GM21515 (cell line): ENCODE results near the gene PLEKHS1.
"Not testable (repeated sequence)": the region's sequence is repeated elsewhere in the genome, so short reads cannot be mapped to it uniquely, and the experiment has no call there.

ENCODE experiments used
- ATAC-seq: cut with Tn5 transposase; IDR thresholded peaks from one replicate; pipeline ENCODE4 v1.9.1; 2021; ENCODE audit not compliant: unreplicated experiment

PLEKHS1 gene

DNA sequence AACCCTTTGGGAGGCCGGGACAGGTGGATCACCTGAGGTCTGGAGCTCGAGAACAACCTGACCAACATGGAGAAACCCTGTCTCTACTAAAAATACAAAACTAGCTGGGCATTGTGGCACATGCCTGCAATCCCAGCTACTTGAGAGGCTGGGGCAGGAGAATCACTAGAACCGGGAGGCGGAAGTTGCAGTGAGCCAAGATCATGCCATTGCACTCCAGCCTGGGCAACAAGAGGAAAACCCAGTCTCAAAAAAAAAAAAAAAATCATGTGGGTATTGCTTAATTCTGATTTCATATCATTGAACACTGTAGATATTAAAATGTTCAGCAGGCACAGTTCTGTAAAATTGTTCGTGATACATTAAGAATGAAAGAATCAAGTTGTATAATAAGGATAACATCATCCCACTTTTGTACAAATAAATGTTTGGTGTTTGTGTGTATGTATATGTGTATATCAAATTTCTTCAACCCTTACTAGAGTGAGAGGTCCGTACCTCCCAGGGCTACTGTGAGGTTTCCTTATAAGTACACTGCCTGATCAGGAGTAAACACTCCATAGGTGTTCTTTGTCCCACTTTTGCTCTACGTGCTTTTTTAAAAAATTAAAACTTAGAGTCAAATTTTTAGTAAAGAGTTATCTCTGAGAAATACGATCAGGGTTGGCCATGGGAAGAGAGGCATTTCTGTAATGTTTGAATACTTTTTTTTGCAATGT, 31.7 kb downstream of the PLEKHS1 start:
- ATAC-seq, result no peak

DNA sequence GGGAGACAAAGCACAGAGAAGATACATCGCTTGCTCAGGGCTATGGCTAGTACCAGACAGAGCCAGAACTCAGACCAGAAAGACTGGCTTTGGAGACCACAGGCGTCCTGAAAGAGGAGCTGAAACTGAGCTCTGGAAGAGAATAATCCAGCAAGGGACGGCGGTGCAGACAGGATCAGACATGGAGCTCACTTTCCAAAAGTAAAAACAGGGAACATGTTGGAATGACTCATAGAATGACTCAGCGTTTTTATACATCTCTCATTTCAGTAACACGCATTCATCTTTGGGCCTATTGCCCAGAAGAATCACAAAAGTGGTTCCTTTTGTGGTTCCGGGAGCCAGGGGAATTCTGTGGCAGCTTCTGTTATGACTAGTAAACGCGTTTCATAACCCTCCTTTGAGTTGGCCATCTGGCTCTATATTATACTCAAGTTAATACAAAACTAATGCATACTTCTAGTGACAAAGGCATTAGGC, 37.2 kb downstream of the PLEKHS1 start:
- ATAC-seq, result peak; percentile 63

DNA sequence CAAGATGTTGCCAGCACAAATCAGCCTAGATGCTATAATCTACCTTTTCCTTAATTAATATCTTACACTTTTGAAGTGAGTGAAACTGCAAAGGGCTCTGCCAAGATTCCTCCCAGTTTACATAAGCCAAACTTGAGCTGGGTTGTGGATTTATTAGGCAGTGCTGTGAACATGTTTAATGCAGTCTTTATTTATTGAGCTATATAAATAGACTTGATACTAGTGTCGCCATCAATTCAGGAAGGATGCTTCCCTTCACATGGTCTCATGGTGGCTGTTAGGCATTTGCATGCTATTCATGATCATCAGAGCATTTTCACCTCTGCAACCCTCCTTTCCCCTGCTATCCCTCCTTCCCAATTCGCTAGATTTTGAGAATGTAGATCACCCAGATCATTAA, 40.2 kb downstream of the PLEKHS1 start:
- ATAC-seq, result no peak

DNA sequence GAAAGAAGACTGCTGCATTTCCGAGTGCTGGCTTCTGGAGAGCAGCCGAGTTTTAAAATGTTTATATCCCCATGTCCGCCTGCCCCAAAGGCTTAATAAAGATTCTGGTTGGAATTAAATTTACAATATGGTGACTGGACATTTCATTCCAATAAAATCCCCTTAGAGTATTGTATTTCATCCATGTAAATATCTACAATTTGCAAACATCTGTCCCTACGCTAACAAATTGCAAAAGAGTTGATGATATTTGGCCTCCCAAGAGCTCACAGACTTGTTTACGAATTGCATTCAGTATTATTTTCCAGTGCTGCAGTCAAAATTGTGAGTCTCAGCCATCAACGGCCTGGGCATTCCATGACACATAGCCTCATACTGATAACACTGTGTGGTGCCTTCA, 50.1 kb downstream of the PLEKHS1 start:
- no peak for ATAC-seq

DNA sequence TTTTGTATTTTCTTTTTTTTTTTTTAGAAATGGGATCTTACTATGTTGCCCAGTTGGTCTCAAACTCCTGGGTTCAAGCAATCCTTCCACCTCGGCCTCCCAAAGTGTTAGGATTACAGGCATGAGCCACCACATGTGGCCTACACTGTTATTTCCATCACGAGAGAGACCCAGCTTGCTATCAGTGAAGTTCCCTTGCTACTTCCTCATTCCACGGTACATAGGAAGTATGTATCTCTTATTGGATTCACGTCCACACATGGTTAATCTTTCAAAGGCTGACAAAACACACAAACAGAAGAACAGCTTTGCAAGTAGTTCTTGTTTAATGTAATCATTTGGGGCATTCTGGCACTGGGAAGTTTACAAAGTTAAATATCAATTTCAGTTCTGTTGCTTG, 51.5 kb downstream of the PLEKHS1 start:
- no peak for ATAC-seq

DNA sequence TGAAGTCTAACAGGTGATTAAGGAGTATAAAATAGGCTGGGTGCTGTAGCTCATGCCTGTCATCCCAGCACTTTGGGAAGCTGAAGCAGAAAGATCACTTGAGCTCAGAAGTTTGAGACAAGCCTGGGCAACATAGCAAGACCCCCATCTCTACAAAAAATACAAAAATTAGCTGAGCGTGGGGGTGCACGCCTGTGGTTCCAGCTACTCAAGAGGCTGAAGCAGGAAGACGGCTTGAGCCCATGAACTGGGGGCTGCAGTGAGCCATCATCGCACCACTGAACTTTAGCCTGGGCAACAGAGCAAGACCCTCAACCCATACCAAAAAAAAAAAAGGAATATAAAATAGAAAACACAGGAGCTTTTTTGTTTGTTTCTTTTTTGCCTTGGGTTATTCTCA, 55.0 kb downstream of the PLEKHS1 start:
- ATAC-seq, result no peak

DNA sequence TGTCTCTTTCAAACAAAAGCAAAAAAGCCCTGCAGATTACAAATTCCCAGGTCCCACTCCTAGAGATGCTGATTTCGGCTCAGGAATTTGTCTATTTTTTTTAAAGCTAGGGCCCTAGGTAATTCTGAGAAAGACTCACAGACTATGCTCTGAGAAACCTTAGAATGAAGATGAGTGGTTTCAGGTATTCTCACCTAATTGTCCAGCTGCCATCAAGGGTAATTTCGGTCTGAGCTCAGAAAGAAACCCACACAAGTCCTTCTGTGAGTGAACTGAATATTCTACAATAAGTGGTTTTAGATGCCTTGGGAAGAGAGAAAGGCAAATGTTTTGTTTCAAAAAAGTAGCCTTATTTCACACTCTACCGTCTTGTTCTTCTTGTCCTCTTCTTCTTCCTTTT, 56.7 kb downstream of the PLEKHS1 start:
- no peak for ATAC-seq

DNA sequence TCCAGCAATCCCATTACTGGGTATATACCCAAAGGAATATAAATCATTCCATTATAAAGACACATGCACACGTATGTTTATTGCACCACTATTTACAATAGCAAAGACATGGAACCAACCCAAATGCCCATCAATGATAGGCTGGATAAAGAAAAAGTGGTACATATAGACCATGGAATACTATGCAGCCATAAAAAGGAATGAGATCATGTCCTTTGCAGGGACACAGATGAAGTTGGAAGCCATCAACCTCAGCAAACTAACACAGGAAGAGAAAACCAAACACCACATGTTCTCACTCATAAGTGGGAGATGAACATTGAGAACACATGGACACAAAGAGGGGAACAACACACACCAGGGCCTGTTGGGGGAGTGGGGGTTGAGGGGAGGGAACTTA, 63.2 kb downstream of the PLEKHS1 start:
- ATAC-seq, result not testable (repeated sequence)

DNA sequence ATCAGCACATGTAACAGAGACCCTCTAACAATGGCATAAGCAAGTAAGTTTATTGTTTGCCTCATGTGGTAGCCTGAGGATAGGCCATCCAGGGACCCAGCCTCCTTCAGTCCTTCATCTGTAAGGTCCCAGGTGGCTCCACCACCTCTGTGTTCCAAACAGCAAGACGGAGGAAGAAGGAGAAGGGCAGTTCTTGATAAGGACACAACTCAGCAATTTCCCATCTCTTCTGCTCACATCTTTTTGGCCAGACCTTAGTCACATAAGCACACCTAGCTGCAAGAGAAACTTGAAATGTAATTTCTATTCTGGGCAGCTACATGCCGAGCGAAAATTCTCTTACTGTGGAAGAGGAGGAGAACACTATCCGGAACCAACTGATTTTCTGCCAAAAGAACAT, 68.5 kb downstream of the PLEKHS1 start:
- ATAC-seq, result no peak

DNA sequence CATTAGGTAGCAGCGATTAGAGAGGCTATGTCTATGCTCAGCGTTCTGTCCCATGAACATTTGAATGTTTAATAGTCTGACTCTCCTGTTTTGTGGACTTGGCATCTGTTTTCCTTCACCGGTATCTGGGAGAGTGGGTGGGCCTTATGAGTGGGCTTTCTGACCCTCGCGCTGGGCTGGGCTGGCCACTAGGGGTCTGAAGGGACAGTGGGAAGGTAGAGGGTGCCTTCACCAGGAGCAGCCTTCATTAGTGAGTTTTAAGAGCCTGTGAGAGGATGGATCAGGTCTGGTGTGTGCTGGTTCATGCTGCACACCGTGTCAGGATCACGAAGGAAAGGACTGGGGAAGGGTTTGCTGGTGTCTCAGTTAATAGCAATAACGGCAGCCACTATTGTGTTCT, 69.0 kb downstream of the PLEKHS1 start:
- no peak for ATAC-seq

DNA sequence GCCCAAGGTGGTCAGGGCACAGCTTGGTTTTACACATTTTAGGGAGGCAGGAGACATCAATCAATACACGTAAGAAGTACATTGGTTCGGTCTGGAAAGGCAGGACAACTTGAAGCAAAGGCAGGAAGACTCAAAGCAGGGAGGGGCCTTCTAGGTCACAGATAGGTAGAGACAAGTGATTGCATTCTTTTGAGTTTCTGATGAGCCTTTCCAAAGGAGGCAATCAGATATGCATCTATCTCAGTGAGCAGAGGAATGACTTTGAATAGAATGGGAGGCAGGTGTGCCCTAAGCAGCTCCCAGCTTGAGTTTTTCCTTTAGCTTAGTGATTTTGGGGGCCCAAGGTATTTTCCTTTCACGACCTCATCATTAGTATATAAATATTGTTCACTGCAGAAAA, 69.8 kb downstream of the PLEKHS1 start:
- ATAC-seq, result not testable (repeated sequence)

DNA sequence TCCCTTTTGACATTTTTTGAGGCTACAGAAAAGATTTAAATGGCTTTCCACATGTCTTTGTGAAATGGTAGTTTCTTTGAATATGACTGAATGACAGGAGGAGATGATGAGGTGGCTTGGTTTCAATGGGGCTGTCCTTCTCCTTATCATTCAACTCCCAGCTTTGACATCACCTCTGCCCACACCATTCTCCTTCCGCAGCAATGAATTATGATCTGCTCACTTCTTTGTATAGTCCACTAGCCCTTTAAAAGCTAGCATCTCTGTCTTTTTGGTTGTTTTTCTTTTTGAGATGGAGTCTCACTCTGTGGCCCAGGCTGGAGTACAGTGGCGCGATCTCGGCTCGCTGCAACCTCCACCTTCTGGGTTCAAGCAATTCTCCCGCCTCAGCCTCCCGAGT, 70.7 kb downstream of the PLEKHS1 start:
- ATAC-seq, result no peak

DNA sequence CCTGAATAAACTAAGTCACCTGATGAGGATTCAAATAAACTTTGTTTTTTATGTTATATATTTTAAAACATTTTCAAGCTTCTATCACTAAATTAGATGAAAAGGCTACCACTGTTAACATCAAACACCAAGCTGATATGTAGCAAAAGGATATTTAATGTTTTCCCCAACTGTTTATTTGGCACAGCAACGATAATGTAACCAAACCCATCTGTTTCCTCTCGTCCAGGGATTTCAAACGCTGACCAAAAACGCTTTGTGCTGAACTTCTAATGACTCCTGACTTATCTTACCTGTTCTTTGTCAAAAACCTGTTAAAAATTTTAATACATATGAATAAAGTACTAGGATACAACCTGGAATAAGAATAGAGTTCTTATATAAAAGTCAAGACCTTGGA, 71.9 kb downstream of the PLEKHS1 start:
- no peak for ATAC-seq

DNA sequence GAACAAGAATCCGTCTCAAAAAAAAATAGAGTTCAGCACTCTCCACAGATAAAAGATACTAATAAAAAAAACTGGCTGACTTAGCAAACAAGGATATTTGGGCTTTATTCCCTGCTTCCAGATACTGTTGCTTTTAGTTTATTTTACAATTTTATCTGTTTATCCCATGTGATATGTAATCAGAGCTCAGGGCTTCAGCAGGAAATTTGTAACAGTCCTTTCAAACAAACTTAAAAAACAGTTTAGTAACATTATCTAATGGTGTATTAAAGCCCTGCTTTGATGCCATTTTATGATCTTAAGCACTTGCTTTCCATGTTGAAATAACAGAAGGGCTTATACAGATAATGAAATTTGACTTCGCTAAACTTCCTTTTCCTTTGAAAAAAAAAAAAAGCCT, 74.3 kb downstream of the PLEKHS1 start:
- no peak for ATAC-seq

DNA sequence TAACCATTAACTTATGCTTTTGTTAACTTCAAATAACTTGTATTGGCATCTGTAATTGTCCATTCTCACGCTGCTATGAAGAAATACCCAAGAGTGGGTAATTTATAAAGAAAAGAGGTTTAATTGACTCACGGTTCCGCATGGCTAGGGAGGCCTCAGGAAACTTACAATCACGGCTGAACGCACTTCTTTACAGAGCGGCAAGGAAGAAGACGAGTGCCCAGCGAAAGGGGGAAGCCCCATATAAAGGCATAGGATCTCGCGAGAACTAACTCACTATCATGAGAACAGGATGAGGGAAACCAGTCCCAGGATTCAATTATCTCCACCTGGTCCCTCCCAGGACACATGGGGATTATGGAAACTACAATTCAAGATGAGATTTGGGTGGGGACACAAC, 77.1 kb downstream of the PLEKHS1 start:
- not testable (repeated sequence) for ATAC-seq
